SK-N-MC (cell line): Measurements from ENCODE around the gene OSBPL1A.

Experiments used
- EZH2 ChIP-seq: fragments of 200-600 bp; sonication (generic); IDR thresholded peaks from one replicate; pipeline ENCODE4 v1.6.1; 2017; ENCODE audit warnings: antibody characterized with exemption
- POLR2AphosphoS5 ChIP-seq: IDR thresholded peaks from 2 replicates; pipeline ENCODE4 v1.6.1; 2012; ENCODE audit warnings: mild to moderate bottlenecking, low read depth, low read length, borderline replicate concordance

DNA sequence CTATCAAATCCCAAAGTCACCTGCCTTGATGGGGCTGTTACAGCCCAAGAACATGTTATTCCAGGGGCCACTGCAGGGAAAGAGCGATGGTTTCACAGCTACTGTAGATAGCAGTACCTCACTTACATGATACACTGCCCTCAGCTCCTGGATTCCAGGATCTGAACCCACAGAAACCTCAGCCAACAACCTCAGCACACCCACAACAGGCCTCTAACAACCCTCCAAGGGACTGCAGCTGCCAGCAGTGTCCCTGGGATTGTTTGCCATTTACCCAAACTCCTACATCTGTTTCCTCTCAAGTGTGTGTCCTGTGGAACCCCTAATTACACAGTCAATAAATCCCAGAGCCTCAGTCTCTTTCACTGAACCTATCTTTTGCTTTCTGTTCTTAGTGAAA is 28.2 kb downstream of the OSBPL1A start:
- TF ChIP-seq POLR2AphosphoS5, result no peak
- no peak for TF ChIP-seq EZH2
